ENCODE data around the gene ITGB4.
A peak's percentile ranks its signal among the peaks of the same experiment; 100 is the strongest.

Gene ITGB4

GRCh38 chr17:75733471-75733870, 12.2 kb downstream of the ITGB4 start:
- DNase-seq = no peak

GRCh38 chr17:75734674-75735294, 13.5 kb downstream of the ITGB4 start:
- DNase-seq = no peak

- DNase-seq = no peak
These were observed 15.0 kb downstream of the ITGB4 start for GRCh38 chr17:75736173-75736835.

- DNase-seq = no peak
These were observed 16.1 kb downstream of the ITGB4 start for GRCh38 chr17:75737133-75737962.

GRCh38 chr17:75738218-75738802, 17.1 kb downstream of the ITGB4 start:
- DNase-seq = peak in 1 of 2 donors; percentile 83

- DNase-seq = no peak
These were observed 17.9 kb downstream of the ITGB4 start for GRCh38 chr17:75739174-75739573.

GRCh38 chr17:75739801-75740200, 18.5 kb downstream of the ITGB4 start:
- DNase-seq = no peak

GRCh38 chr17:75740215-75740614, 19.0 kb downstream of the ITGB4 start:
- DNase-seq = no peak

GRCh38 chr17:75740631-75741077, 19.4 kb downstream of the ITGB4 start:
- DNase-seq = no peak

- DNase-seq = no peak
These were observed 21.1 kb downstream of the ITGB4 start for GRCh38 chr17:75742337-75742736.

- DNase-seq = no peak
These were observed 22.5 kb downstream of the ITGB4 start for GRCh38 chr17:75743625-75744206.

GRCh38 chr17:75748706-75749105, 27.4 kb downstream of the ITGB4 start:
- DNase-seq = no peak

GRCh38 chr17:75749545-75750389, 28.5 kb downstream of the ITGB4 start:
- DNase-seq = peak; percentile 86 to 87

- no peak for DNase-seq
These were observed 29.6 kb downstream of the ITGB4 start for GRCh38 chr17:75750661-75751423.

- DNase-seq = no peak
These were observed 30.6 kb downstream of the ITGB4 start for GRCh38 chr17:75751676-75752404.

GRCh38 chr17:75752405-75752709, 31.1 kb downstream of the ITGB4 start:
- no peak for DNase-seq

- no peak for DNase-seq
These were observed 31.7 kb downstream of the ITGB4 start for GRCh38 chr17:75752802-75753513.

- DNase-seq = peak; percentile 73
These were observed 32.5 kb downstream of the ITGB4 start for GRCh38 chr17:75753514-75754377.
